ENCODE measurements around the gene KLHL14.

The KLHL14 gene

GRCh38 chr18:32674491-32674890, 98.3 kb downstream of the KLHL14 start:
- H3K4me2 ChIP-seq (ENCODE audit: low read length): no peak overlapping the region
- H3K4me3 ChIP-seq (ENCODE audit: low read depth, low read length): no peak overlapping the region
- no peaks in the 10 kb centered on the region for H3K9me3 ChIP-seq (ENCODE audit: control insufficient read depth, low read length)
- no peaks in the 10 kb centered on the region for H3K4me1 ChIP-seq
- H2AFZ ChIP-seq: no peak overlapping the region
- no peak overlapping the region for H3K27ac ChIP-seq
- no peak overlapping the region for H3K9ac ChIP-seq
- H3K36me3 ChIP-seq (ENCODE audit: control insufficient read depth, insufficient read depth, low read length): no peaks in the 10 kb centered on the region
- H3K27me3 ChIP-seq (ENCODE audit: control insufficient read depth, insufficient read depth, low read length): no peaks in the 10 kb centered on the region
- no peaks in the 10 kb centered on the region for H3K79me2 ChIP-seq
- TF ChIP-seq, protein P1, sequence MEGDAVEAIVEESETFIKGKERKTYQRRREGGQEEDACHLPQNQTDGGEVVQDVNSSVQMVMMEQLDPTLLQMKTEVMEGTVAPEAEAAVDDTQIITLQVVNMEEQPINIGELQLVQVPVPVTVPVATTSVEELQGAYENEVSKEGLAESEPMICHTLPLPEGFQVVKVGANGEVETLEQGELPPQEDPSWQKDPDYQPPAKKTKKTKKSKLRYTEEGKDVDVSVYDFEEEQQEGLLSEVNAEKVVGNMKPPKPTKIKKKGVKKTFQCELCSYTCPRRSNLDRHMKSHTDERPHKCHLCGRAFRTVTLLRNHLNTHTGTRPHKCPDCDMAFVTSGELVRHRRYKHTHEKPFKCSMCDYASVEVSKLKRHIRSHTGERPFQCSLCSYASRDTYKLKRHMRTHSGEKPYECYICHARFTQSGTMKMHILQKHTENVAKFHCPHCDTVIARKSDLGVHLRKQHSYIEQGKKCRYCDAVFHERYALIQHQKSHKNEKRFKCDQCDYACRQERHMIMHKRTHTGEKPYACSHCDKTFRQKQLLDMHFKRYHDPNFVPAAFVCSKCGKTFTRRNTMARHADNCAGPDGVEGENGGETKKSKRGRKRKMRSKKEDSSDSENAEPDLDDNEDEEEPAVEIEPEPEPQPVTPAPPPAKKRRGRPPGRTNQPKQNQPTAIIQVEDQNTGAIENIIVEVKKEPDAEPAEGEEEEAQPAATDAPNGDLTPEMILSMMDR (IDR thresholded peaks at IDR 0.05): peak; percentile 28

DNA sequence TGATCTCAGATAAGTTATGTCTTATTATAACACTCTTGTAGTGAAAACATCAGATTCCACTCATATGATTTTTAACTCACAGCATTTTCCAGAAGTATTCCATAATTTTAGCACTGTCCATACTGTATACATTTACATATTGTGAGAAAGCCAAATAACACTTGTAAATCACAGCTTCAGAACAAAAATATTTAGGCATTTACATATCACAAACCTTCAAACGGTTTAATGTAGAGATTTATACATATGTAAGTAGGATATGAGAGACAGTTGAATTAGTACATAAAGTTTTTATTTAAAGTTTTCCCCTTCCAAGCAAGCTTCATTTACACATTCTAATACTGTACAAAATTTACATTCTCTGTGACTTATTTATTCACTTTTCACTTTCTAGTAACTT, 100.4 kb downstream of the KLHL14 start:
- H3K9ac ChIP-seq: no peak overlapping the region
- no peaks in the 10 kb centered on the region for H3K4me1 ChIP-seq
- no peaks in the 10 kb centered on the region for H3K36me3 ChIP-seq (ENCODE audit: control insufficient read depth, insufficient read depth, low read length)
- no peak overlapping the region for H3K27ac ChIP-seq
- no peak overlapping the region for H2AFZ ChIP-seq
- no peak overlapping the region for H3K4me2 ChIP-seq (ENCODE audit: low read length)
- TF ChIP-seq, protein P1 (IDR thresholded peaks at IDR 0.05): no peak
- H3K4me3 ChIP-seq (ENCODE audit: low read depth, low read length): no peak overlapping the region
- no peaks in the 10 kb centered on the region for H3K79me2 ChIP-seq
- H3K27me3 ChIP-seq (ENCODE audit: control insufficient read depth, insufficient read depth, low read length): no peaks in the 10 kb centered on the region
- no peaks in the 10 kb centered on the region for H3K9me3 ChIP-seq (ENCODE audit: control insufficient read depth, low read length)

GRCh38 chr18:32670727-32671126, 102.1 kb downstream of the KLHL14 start:
- Histone ChIP-seq H3K4me2 (ENCODE audit: low read length) (no peak overlapping the region), H3K9ac (no peak overlapping the region), H3K9me3 (ENCODE audit: control insufficient read depth, low read length) (no peaks in the 10 kb centered on the region), H3K27me3 (ENCODE audit: control insufficient read depth, insufficient read depth, low read length) (no peaks in the 10 kb centered on the region), H2AFZ (no peak overlapping the region), H3K4me3 (ENCODE audit: low read depth, low read length) (no peak overlapping the region), H3K27ac (no peak overlapping the region), H3K79me2 (no peaks in the 10 kb centered on the region), H3K36me3 (ENCODE audit: control insufficient read depth, insufficient read depth, low read length) (no peaks in the 10 kb centered on the region), H3K4me1 (no peaks in the 10 kb centered on the region)
- TF ChIP-seq, protein P1 (IDR thresholded peaks at IDR 0.05): no peak

GRCh38 chr18:32669549-32670165, 103.2 kb downstream of the KLHL14 start:
- Histone ChIP-seq H3K79me2 (no peaks in the 10 kb centered on the region), H2AFZ (no peak overlapping the region), H3K36me3 (ENCODE audit: control insufficient read depth, insufficient read depth, low read length) (no peaks in the 10 kb centered on the region), H3K9me3 (ENCODE audit: control insufficient read depth, low read length) (no peaks in the 10 kb centered on the region), H3K27me3 (ENCODE audit: control insufficient read depth, insufficient read depth, low read length) (no peaks in the 10 kb centered on the region), H3K4me3 (ENCODE audit: low read depth, low read length) (no peak overlapping the region), H3K4me2 (ENCODE audit: low read length) (no peak overlapping the region), H3K9ac (no peak overlapping the region), H3K4me1 (no peaks in the 10 kb centered on the region), H3K27ac (no peak overlapping the region)
- TF ChIP-seq, protein P1 (IDR thresholded peaks at IDR 0.05): peak; percentile 19

GRCh38 chr18:32668956-32669355, 103.9 kb downstream of the KLHL14 start:
- no peaks in the 10 kb centered on the region for H3K36me3 ChIP-seq (ENCODE audit: control insufficient read depth, insufficient read depth, low read length)
- no peak overlapping the region for H3K27ac ChIP-seq
- H3K79me2 ChIP-seq: no peaks in the 10 kb centered on the region
- no peak overlapping the region for H2AFZ ChIP-seq
- no peak overlapping the region for H3K4me2 ChIP-seq (ENCODE audit: low read length)
- no peak overlapping the region for H3K9ac ChIP-seq
- no peaks in the 10 kb centered on the region for H3K4me1 ChIP-seq
- H3K27me3 ChIP-seq (ENCODE audit: control insufficient read depth, insufficient read depth, low read length): no peaks in the 10 kb centered on the region
- no peak overlapping the region for H3K4me3 ChIP-seq (ENCODE audit: low read depth, low read length)
- TF ChIP-seq, protein P1 (IDR thresholded peaks at IDR 0.05): no peak
- no peaks in the 10 kb centered on the region for H3K9me3 ChIP-seq (ENCODE audit: control insufficient read depth, low read length)

Measured in parathyroid adenoma (tissue), 2 donors.